OCI-LY7 (cell line): ENCODE results near the gene KLK7. TPM values are rescaled to one million over a fixed set of nuclear protein-coding genes. Genes with fewer than 3 reads are reported as not detected.

ENCODE experiments used
- BruUV-seq: library from RNA; stranded (reverse); fragments of 400-500 nt; replicated peaks from 2 replicates; lab custom pipeline; 2021; lab: Mats Ljungman, UMichigan
- CTCF ChIA-PET: fragments of 300-600 bp; sonication (Branson Sonifier 250); formaldehyde crosslinking; loops from one replicate; lab custom pipeline; 2022; ENCODE audit warnings: antibody characterized with exemption; ENCODE audit not compliant: unreplicated experiment; lab: Charles Lee
- POLR2A ChIA-PET: fragments of 300-600 bp; sonication (Branson Sonifier 250); formaldehyde crosslinking; loops from one replicate; lab custom pipeline; 2022; ENCODE audit warnings: antibody characterized with exemption; lab: Charles Lee
- DNase-seq: peaks from one replicate; pipeline ENCODE4 v3.0.0-alpha.2; 2015; ENCODE audit warnings: low spot score
- H2AFZ ChIP-seq: fragments of 200-600 bp; sonication (generic), shearing (Covaris generic); 2 replicates; pipeline ENCODE4 v1.6.1; 2014; ENCODE audit warnings: mild to moderate bottlenecking, antibody characterized with exemption, low read length, moderate library complexity
- H3K27ac ChIP-seq: fragments of 200-600 bp; sonication (generic); 2 replicates; pipeline ENCODE4 v1.5.1; 2014; ENCODE audit warnings: mixed run types, low read depth, mild to moderate bottlenecking, moderate library complexity, low read length, inconsistent platforms; ENCODE audit not compliant: poor library complexity, severe bottlenecking
- H3K36me3 ChIP-seq: fragments of 200-600 bp; sonication (generic); 2 replicates; pipeline ENCODE4 v1.6.1; 2014; ENCODE audit warnings: mild to moderate bottlenecking, antibody characterized with exemption, low read length, moderate library complexity, mixed read lengths; ENCODE audit not compliant: insufficient read depth
- H3K4me1 ChIP-seq: fragments of 200-600 bp; sonication (generic); 2 replicates; pipeline ENCODE4 v1.5.1; 2014; ENCODE audit warnings: mild to moderate bottlenecking, low read length; ENCODE audit not compliant: insufficient read depth, poor library complexity, severe bottlenecking
- H3K4me2 ChIP-seq: fragments of 200-600 bp; sonication (generic); 2 replicates; pipeline ENCODE4 v1.6.1; 2014; ENCODE audit warnings: mild to moderate bottlenecking, low read length
- H3K4me3 ChIP-seq: fragments of 200-600 bp; sonication (generic); 2 replicates; pipeline ENCODE4 v1.5.1; 2014; ENCODE audit warnings: mild to moderate bottlenecking, low read depth, low read length; ENCODE audit not compliant: poor library complexity, severe bottlenecking
- H3K79me2 ChIP-seq: fragments of 200-600 bp; sonication (generic); 2 replicates; pipeline ENCODE4 v1.6.1; 2016; ENCODE audit warnings: low read depth, mild to moderate bottlenecking, low read length, moderate library complexity, mixed read lengths; ENCODE audit not compliant: insufficient read depth
- H3K9me2 ChIP-seq: fragments of 200-600 bp; sonication (generic); 2 replicates; pipeline ENCODE4 v1.6.1; 2016; ENCODE audit warnings: mild to moderate bottlenecking, low read length, mixed read lengths; ENCODE audit not compliant: insufficient read depth
- H3K9me3 ChIP-seq: fragments of 200-600 bp; sonication (generic); 2 replicates; pipeline ENCODE4 v1.6.1; 2014; ENCODE audit warnings: mild to moderate bottlenecking, mixed run types, low read length, mixed read lengths
- H4K20me1 ChIP-seq: fragments of 200-600 bp; sonication (generic); 2 replicates; pipeline ENCODE4 v1.6.1; 2014; ENCODE audit warnings: mild to moderate bottlenecking, antibody characterized with exemption, low read length, moderate library complexity, mixed read lengths; ENCODE audit not compliant: insufficient read depth
- CTCF ChIP-seq: fragments of 200-600 bp; sonication (generic); conservative IDR thresholded peaks from 2 replicates; pipeline ENCODE4 v1.5.1; 2014; ENCODE audit warnings: mild to moderate bottlenecking, antibody characterized with exemption, low read length, moderate library complexity, mixed read lengths
- EZH2phosphoT487 ChIP-seq: fragments of 200-600 bp; sonication (generic); IDR thresholded peaks from 2 replicates; pipeline ENCODE4 v1.6.1; 2018; ENCODE audit warnings: low read depth, borderline replicate concordance, mild to moderate bottlenecking, mixed run types, antibody characterized with exemption, low read length, moderate library complexity, mixed read lengths
- intact Hi-C: fragments of 100-400 bp; cut with micrococcal nuclease; formaldehyde crosslinking; loops from one replicate; pipeline ENCODE4 v1.10.0; 2022; ENCODE audit not compliant: unreplicated experiment
- total RNA-seq, 2 experiments: library from RNA; depleted of rRNA in 1 of 2; stranded (reverse); fragments of >200 nt in 1 of 2; shearing (Covaris generic) in 1 of 2; gene quantifications; 2 replicates each; pipeline ENCODE4 v1.2.3, GENCODE V29; 2014 to 2022

Gene KLK7
- total RNA-seq, 2 experiments from 2014 or later = not detected

- Histone ChIP-seq H3K9me3 (no peaks in the 10 kb centered on the region), H3K79me2 (no peaks in the 10 kb centered on the region), H4K20me1 (no peaks in the 10 kb centered on the region), H2AFZ (no peak overlapping the region), H3K4me3 (no peak overlapping the region), H3K4me2 (no peak overlapping the region), H3K9me2 (no peaks in the 10 kb centered on the region), H3K4me1 (no peaks in the 10 kb centered on the region), H3K27ac (no peak overlapping the region), H3K36me3 (no peaks in the 10 kb centered on the region)
- no peak for DNase-seq
- TF ChIP-seq CTCF (no peak), EZH2phosphoT487 (no peak)
- POLR2A ChIA-PET = no interaction called here
- intact Hi-C loops = no loop called here
- BruUV-seq = no TSS peak
- CTCF ChIA-PET = no interaction called here
These were observed 40.5 kb downstream of the KLK7 start for GRCh38 chr19:50943074-50943828.

GRCh38 chr19:50939596-50939995, 44.1 kb downstream of the KLK7 start:
- intact Hi-C loops = no loop called here
- no peak overlapping the region for H2AFZ ChIP-seq
- H3K4me2 ChIP-seq = no peak overlapping the region
- H3K4me1 ChIP-seq = no peaks in the 10 kb centered on the region
- no peaks in the 10 kb centered on the region for H3K9me3 ChIP-seq
- ChIA-PET POLR2A (no interaction called here), CTCF (no interaction called here)
- H3K4me3 ChIP-seq = no peak overlapping the region
- no peaks in the 10 kb centered on the region for H3K9me2 ChIP-seq
- H4K20me1 ChIP-seq = no peaks in the 10 kb centered on the region
- DNase-seq = no peak
- BruUV-seq = no TSS peak
- no peak overlapping the region for H3K27ac ChIP-seq
- H3K36me3 ChIP-seq = no peaks in the 10 kb centered on the region
- TF ChIP-seq EZH2phosphoT487 (no peak), CTCF (no peak)
- no peaks in the 10 kb centered on the region for H3K79me2 ChIP-seq

GRCh38 chr19:50933640-50934039, 50.1 kb downstream of the KLK7 start:
- no peak for TF ChIP-seq CTCF
- no peak for TF ChIP-seq EZH2phosphoT487
- Histone ChIP-seq H3K4me2 (no peak overlapping the region), H3K9me2 (no peaks in the 10 kb centered on the region), H3K9me3 (no peaks in the 10 kb centered on the region), H3K79me2 (no peaks in the 10 kb centered on the region), H3K27ac (no peak overlapping the region), H3K4me3 (no peak overlapping the region), H3K36me3 (no peaks in the 10 kb centered on the region), H3K4me1 (no peaks in the 10 kb centered on the region), H2AFZ (no peak overlapping the region), H4K20me1 (no peaks in the 10 kb centered on the region)
- BruUV-seq = no TSS peak
- ChIA-PET CTCF (no interaction called here), POLR2A (no interaction called here)
- no peak for DNase-seq
- intact Hi-C loops = no loop called here
